Measurements from ENCODE around the gene TCF25.

TCF25 gene

GRCh38 chr16:89880477-89881367 lies 7.3 kb downstream of the TCF25 start:
- no peak for DNase-seq

GRCh38 chr16:89881368-89881730 lies 8.0 kb downstream of the TCF25 start:
- DNase-seq: no peak

GRCh38 chr16:89883346-89884040 lies 10.1 kb downstream of the TCF25 start:
- DNase-seq: no peak

GRCh38 chr16:89884041-89884421 lies 10.6 kb downstream of the TCF25 start:
- DNase-seq: no peak

GRCh38 chr16:89887243-89887642 lies 13.9 kb downstream of the TCF25 start:
- no peak for DNase-seq

- DNase-seq: no peak
Measured at GRCh38 chr16:89890200-89890599, 16.8 kb downstream of the TCF25 start.

- no peak for DNase-seq
Measured at GRCh38 chr16:89890886-89891657, 17.7 kb downstream of the TCF25 start.

GRCh38 chr16:89892055-89892630 lies 18.8 kb downstream of the TCF25 start:
- no peak for DNase-seq

- no peak for DNase-seq
Measured at GRCh38 chr16:89892635-89893034, 19.2 kb downstream of the TCF25 start.

GRCh38 chr16:89893642-89894548 lies 20.5 kb downstream of the TCF25 start:
- no peak for DNase-seq

GRCh38 chr16:89895482-89896250 lies 22.3 kb downstream of the TCF25 start:
- no peak for DNase-seq

GRCh38 chr16:89897204-89897603 lies 23.8 kb downstream of the TCF25 start:
- DNase-seq: no peak

GRCh38 chr16:89898201-89898967 lies 25.0 kb downstream of the TCF25 start:
- no peak for DNase-seq

- DNase-seq: no peak
Measured at GRCh38 chr16:89899879-89900481, 26.6 kb downstream of the TCF25 start.

GRCh38 chr16:89900885-89901284 lies 27.5 kb downstream of the TCF25 start:
- DNase-seq: no peak

GRCh38 chr16:89902980-89903379 lies 29.6 kb downstream of the TCF25 start:
- DNase-seq: no peak

- DNase-seq: no peak
Measured at GRCh38 chr16:89903908-89904515, 30.6 kb downstream of the TCF25 start.

GRCh38 chr16:89904606-89905510 lies 31.5 kb downstream of the TCF25 start:
- DNase-seq: no peak

Data from fibroblast of skin of back (primary cell).